NCI-H345 (cell line): ENCODE measurements around the gene GALNT7.

Experiments
- DNase-seq: peaks from one replicate; lab custom pipeline; 2025; lab: John Stamatoyannopoulos, UW

The GALNT7 gene

GRCh38 chr4:173301518-173302201 is 133.0 kb downstream of the GALNT7 start:
- no peak for DNase-seq

GRCh38 chr4:173307778-173308177 is 139.2 kb downstream of the GALNT7 start:
- DNase-seq = no peak

- DNase-seq = no peak
These were observed 142.8 kb downstream of the GALNT7 start for GRCh38 chr4:173311368-173311767.

- no peak for DNase-seq
These were observed 146.1 kb downstream of the GALNT7 start for GRCh38 chr4:173314715-173315114.

GRCh38 chr4:173316060-173316459 is 147.4 kb downstream of the GALNT7 start:
- DNase-seq = no peak

GRCh38 chr4:173317004-173317403 is 148.4 kb downstream of the GALNT7 start:
- DNase-seq = no peak

GRCh38 chr4:173318240-173318639 is 149.6 kb downstream of the GALNT7 start:
- no peak for DNase-seq

GRCh38 chr4:173318648-173319211 is 150.1 kb downstream of the GALNT7 start:
- peak; percentile 16 for DNase-seq

GRCh38 chr4:173319696-173320095 is 151.1 kb downstream of the GALNT7 start:
- no peak for DNase-seq

GRCh38 chr4:173325007-173325736 is 156.6 kb downstream of the GALNT7 start:
- no peak for DNase-seq

- no peak for DNase-seq
These were observed 159.8 kb downstream of the GALNT7 start for GRCh38 chr4:173328236-173328901.

GRCh38 chr4:173330590-173330989 is 162.0 kb downstream of the GALNT7 start:
- DNase-seq = no peak

- no peak for DNase-seq
These were observed 163.4 kb downstream of the GALNT7 start for GRCh38 chr4:173332021-173332487.

GRCh38 chr4:173332963-173333657 is 164.5 kb downstream of the GALNT7 start:
- DNase-seq = no peak

GRCh38 chr4:173333658-173334084 is 165.1 kb downstream of the GALNT7 start:
- DNase-seq = peak; percentile 53

- DNase-seq = peak; percentile 98
These were observed 165.7 kb downstream of the GALNT7 start, which contains the start of gene HMGB2 for GRCh38 chr4:173334085-173334890. Gene HMGB2, minus strand, starts transcription at chr4:173334358. Its CDS starts 709 bp downstream, at chr4:173333649.

GRCh38 chr4:173334891-173335752 is 166.5 kb downstream of the GALNT7 start:
- DNase-seq = peak; percentile 86

GRCh38 chr4:173337463-173337862 is 168.9 kb downstream of the GALNT7 start:
- DNase-seq = no peak

GRCh38 chr4:173343832-173344397 is 175.3 kb downstream of the GALNT7 start:
- DNase-seq = no peak

- DNase-seq = no peak
These were observed 177.0 kb downstream of the GALNT7 start for GRCh38 chr4:173345648-173346047.
